IMR-90 (cell line): Measurements from ENCODE around the gene SPPL2B.

Experiments
- RCOR1 ChIP-seq: IDR thresholded peaks from 2 replicates; pipeline ENCODE4 v1.6.1; 2012; ENCODE audit warnings: mild to moderate bottlenecking, low read length, improper control_type of control experiment; ENCODE audit not compliant: insufficient replicate concordance
- SMC3 ChIP-seq: fragments of 150-350 bp; IDR thresholded peaks from 2 replicates; pipeline ENCODE4 v1.6.1; 2016; ENCODE audit warnings: low read depth, mild to moderate bottlenecking, antibody characterized with exemption, low read length, moderate library complexity

- TF ChIP-seq RCOR1 (no peak), SMC3 (no peak)
These were observed 39.4 kb upstream of the SPPL2B start for GRCh38 chr19:2288818-2289713.
